HepG2 (cell line): Measurements from ENCODE around the gene ARMC2. TPM values are rescaled to one million over a fixed set of nuclear protein-coding genes. Genes with fewer than 3 reads are reported as not detected.

Experiments
- ATAC-seq: fragments of 200-7000 bp; cut with Tn5 transposase; 3 replicates; pipeline ENCODE4 v1.9.1; 2020; ENCODE audit warnings: mild to moderate bottlenecking, moderate library complexity
- BruUV-seq: library from RNA; stranded (reverse); fragments of 400-500 nt; replicated peaks from 2 replicates; lab custom pipeline; 2021; lab: Mats Ljungman, UMichigan
- CTCF ChIA-PET: fragments of 300-600 bp; formaldehyde crosslinking; extraction: SDS; loops from one replicate; lab custom pipeline; 2021; ENCODE audit warnings: low total read pairs, inconsistent platforms, low intra/inter-chr PET ratio; lab: Yijun Ruan, JAX
- POLR2A ChIA-PET: fragments of 350-600 bp; sonication (Branson Sonifier 250); formaldehyde crosslinking; loops from one replicate; lab custom pipeline; 2020; ENCODE audit warnings: antibody characterized with exemption, inconsistent platforms; lab: Yijun Ruan, JAX
- DNase-seq: peaks from one replicate; pipeline ENCODE4 v3.0.0-alpha.2; 2015; ENCODE audit warnings: low spot score
- FAIRE-seq: peaks from 3 replicates; lab custom pipeline; 2011; peaks lifted over from hg19 to GRCh38; lab: Jason Lieb, UNC
- H2AFZ ChIP-seq: one replicate; pipeline ENCODE4 v1.6.1; 2011; ENCODE audit warnings: low read length, inconsistent platforms
- H3K27ac ChIP-seq: fragments of 300-600 bp; 3 replicates; pipeline ENCODE4 v1.8.0; 2011; ENCODE audit warnings: mixed run types, mild to moderate bottlenecking, mixed read lengths, low read length, inconsistent platforms; ENCODE audit not compliant: insufficient read depth; ENCODE audit errors: extremely low read length
- H3K27me3 ChIP-seq, 2 experiments: fragments of 200-600 bp in 1 of 2; 2 replicates in 1 of 2; 3 replicates in 1 of 2; pipeline versions ENCODE4 v1.6.0 to v1.8.0; 2011; ENCODE audit warnings: low read length in 2 of 2, mild to moderate bottlenecking in 2 of 2, moderate library complexity in 2 of 2, inconsistent platforms in 1 of 2; ENCODE audit not compliant: insufficient read depth in 2 of 2, control insufficient read depth in 1 of 2
- H3K36me3 ChIP-seq, 2 experiments: fragments of 200-600 bp in 1 of 2; replicated peaks in 1 of 2; 2 replicates in 1 of 2; 3 replicates in 1 of 2; pipeline versions ENCODE4 v1.5.1 to v1.8.0; 2011; ENCODE audit warnings: low read length in 2 of 2, inconsistent platforms in 1 of 2; ENCODE audit not compliant: insufficient read depth in 2 of 2, control insufficient read depth in 1 of 2
- H3K4me1 ChIP-seq: 2 replicates; pipeline ENCODE4 v1.5.1; 2012; ENCODE audit warnings: low read length, inconsistent platforms; ENCODE audit not compliant: insufficient read depth
- H3K4me2 ChIP-seq: 2 replicates; pipeline ENCODE4 v1.6.0; 2011; ENCODE audit warnings: low read depth, low read length, inconsistent platforms
- H3K4me3 ChIP-seq, 3 experiments: fragments of 200-600 bp in 1 of 3; sonication (generic), shearing (Covaris generic) in 1 of 3; replicated peaks in 1 of 3; 2 replicates each; pipeline ENCODE4 v1.5.1; 2011 to 2016; ENCODE audit warnings: low read length in 3 of 3, inconsistent platforms in 2 of 3, low read depth in 2 of 3, mild to moderate bottlenecking in 2 of 3, control low read depth in 1 of 3, mixed read lengths in 1 of 3; ENCODE audit not compliant: insufficient read depth in 1 of 3
- H3K79me2 ChIP-seq: one replicate; pipeline ENCODE4 v1.6.1; 2011; ENCODE audit warnings: low read length, inconsistent platforms; ENCODE audit not compliant: insufficient read depth
- H3K9ac ChIP-seq: 2 replicates; pipeline ENCODE4 v1.6.0; 2011; ENCODE audit warnings: mild to moderate bottlenecking, low read depth, low read length, inconsistent platforms; ENCODE audit not compliant: insufficient read depth
- H3K9me3 ChIP-seq: 2 replicates; pipeline ENCODE4 v1.5.1; 2012; ENCODE audit warnings: mild to moderate bottlenecking, low read length
- H4K20me1 ChIP-seq: 2 replicates; pipeline ENCODE4 v1.6.0; 2011; ENCODE audit warnings: inconsistent platforms, mild to moderate bottlenecking, low read length, moderate library complexity; ENCODE audit not compliant: insufficient read depth
- GATAD2A ChIP-seq: IDR thresholded peaks from 2 replicates; pipeline ENCODE4 v1.6.1; 2016
- ZNF251 ChIP-seq: sonication (generic); formaldehyde crosslinking; IDR thresholded peaks from 2 replicates; pipeline ENCODE4 v1.9.0; 2021; ENCODE audit warnings: mild to moderate bottlenecking, missing genetic modification reagents
- ZNF382 ChIP-seq: sonication (generic); formaldehyde crosslinking; IDR thresholded peaks from 2 replicates; pipeline ENCODE4 v1.5.0; 2020; ENCODE audit warnings: missing genetic modification reagents, mild to moderate bottlenecking, borderline replicate concordance
- ZNF503 ChIP-seq: sonication (generic); formaldehyde crosslinking; IDR thresholded peaks from 2 replicates; pipeline ENCODE4 v1.4.0; 2020; ENCODE audit warnings: missing genetic modification reagents
- ZNF598 ChIP-seq: sonication (generic); formaldehyde crosslinking; IDR thresholded peaks from 2 replicates; pipeline ENCODE4 v1.5.1; 2020; ENCODE audit warnings: mild to moderate bottlenecking, missing genetic modification reagents, borderline replicate concordance
- ZNF629 ChIP-seq: sonication (generic); formaldehyde crosslinking; conservative IDR thresholded peaks from 2 replicates; pipeline ENCODE4 v1.5.0; 2020; ENCODE audit warnings: missing genetic modification reagents
- ZNF749 ChIP-seq: sonication (generic); formaldehyde crosslinking; IDR thresholded peaks from 2 replicates; pipeline ENCODE4 v1.8.0; 2022; ENCODE audit warnings: mild to moderate bottlenecking, missing genetic modification reagents, moderate library complexity, borderline replicate concordance
- WGBS: methylation state at CpG from one replicate; pipeline ENCODE4 v1.1.6; 2017; ENCODE audit warnings: low lambda C conversion rate; 5-methylcytosine and 5-hydroxymethylcytosine counted together
- in situ Hi-C: cut with HindIII; loops from 2 replicates; pipeline ENCODE4 v1.10.0; 2017; ENCODE audit warnings: low pct_unique_long_range_greater_than_20kb; ENCODE audit not compliant: extremely low pct_ligation_motif_present
- intact Hi-C: fragments of 100-400 bp; cut with micrococcal nuclease; formaldehyde crosslinking; loops from one replicate; pipeline ENCODE4 v1.10.0; 2022; ENCODE audit not compliant: unreplicated experiment
- polyA plus RNA-seq, 8 experiments: library from polyadenylated mRNA; depleted of rRNA in 3 of 8; stranded (reverse) in 7 of 8; unstranded in 1 of 8; fragments of >200 nt; fragmentation: Illumina TruSeq in 4 of 8; extraction: Trizol in 4 of 8; gene quantifications; 2 replicates each; pipeline versions ENCODE4 v1.2.1 to v1.2.3, GENCODE V29; 2011 to 2016; ENCODE audit warnings: low read depth in 4 of 8, missing spikeins in 1 of 8, mixed read lengths in 1 of 8; ENCODE audit not compliant: insufficient read depth in 1 of 8
- total RNA-seq, 5 experiments: library from RNA; depleted of rRNA; stranded (reverse); fragments of >200 nt; fragmentation: Illumina TruSeq; extraction: Trizol; gene quantifications; 2 replicates each; pipeline ENCODE4 v1.2.3, GENCODE V29; 2016; ENCODE audit warnings: low read depth in 1 of 5
- TF ChIP-seq, protein P1 (sequence below): sonication (generic); formaldehyde crosslinking; IDR thresholded peaks from 2 replicates; pipeline ENCODE4 v1.4.0; 2020; ENCODE audit warnings: missing genetic modification reagents

ARMC2 gene
- total and polyA plus RNA-seq, 2 of the 13 experiments (the other 11 are each of a cell fraction or from before 2014, with no cell fraction given): 1.4 to 3.2 TPM

- CTCF ChIA-PET: no interaction called here
- POLR2A ChIA-PET: interaction anchor here (0.7 to 2.2 kb wide), 3 partner anchors 247 to 291 kb away, joined by 3 to 16 read pairs (median 5); partner anchors contain the start of genes FOXO3 and SESN1
- peak overlapping the region; percentile 87 for H2AFZ ChIP-seq
- TF ChIP-seq ZNF598 (CRISPR knock-in tag) (no peak), ZNF629 (no peak), ZNF749 (CRISPR knock-in tag) (0 out of 2 replicates have a peak, but pooled peaks have one; percentile 23), ZNF503 (CRISPR knock-in tag) (no peak), GATAD2A (0 out of 2 replicates have a peak, but pooled peaks have one; percentile 9), ZNF251 (no peak), ZNF382 (no peak)
- TF ChIP-seq, protein P1, sequence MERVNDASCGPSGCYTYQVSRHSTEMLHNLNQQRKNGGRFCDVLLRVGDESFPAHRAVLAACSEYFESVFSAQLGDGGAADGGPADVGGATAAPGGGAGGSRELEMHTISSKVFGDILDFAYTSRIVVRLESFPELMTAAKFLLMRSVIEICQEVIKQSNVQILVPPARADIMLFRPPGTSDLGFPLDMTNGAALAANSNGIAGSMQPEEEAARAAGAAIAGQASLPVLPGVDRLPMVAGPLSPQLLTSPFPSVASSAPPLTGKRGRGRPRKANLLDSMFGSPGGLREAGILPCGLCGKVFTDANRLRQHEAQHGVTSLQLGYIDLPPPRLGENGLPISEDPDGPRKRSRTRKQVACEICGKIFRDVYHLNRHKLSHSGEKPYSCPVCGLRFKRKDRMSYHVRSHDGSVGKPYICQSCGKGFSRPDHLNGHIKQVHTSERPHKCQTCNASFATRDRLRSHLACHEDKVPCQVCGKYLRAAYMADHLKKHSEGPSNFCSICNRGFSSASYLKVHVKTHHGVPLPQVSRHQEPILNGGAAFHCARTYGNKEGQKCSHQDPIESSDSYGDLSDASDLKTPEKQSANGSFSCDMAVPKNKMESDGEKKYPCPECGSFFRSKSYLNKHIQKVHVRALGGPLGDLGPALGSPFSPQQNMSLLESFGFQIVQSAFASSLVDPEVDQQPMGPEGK (CRISPR knock-in tag): no peak
- WGBS: 2% methylated on average over 11 of the region's 12 CpGs
- in situ Hi-C loops: no loop called here
- H4K20me1 ChIP-seq: no peaks in the 10 kb centered on the region
- peak overlapping the region; percentile 68 for H3K9ac ChIP-seq
- no peaks in the 10 kb centered on the region for H3K9me3 ChIP-seq
- no peaks in the 10 kb centered on the region for H3K36me3 ChIP-seq
- FAIRE-seq: no peak
- DNase-seq: no peak
- H3K4me1 ChIP-seq: peaks cover 34% of the 10 kb centered on the region
- H3K4me2 ChIP-seq: peak overlapping the region; percentile 97
- peaks cover 0 to 4% of the 10 kb centered on the region in 2 experiments; a peak in 3 of 5 replicates for H3K27me3 ChIP-seq
- H3K27ac ChIP-seq: peak overlapping the region; percentile 48
- H3K4me3 ChIP-seq: peak overlapping the region; percentile 63 to 84 (median 66)
- BruUV-seq: no TSS peak
- no peaks in the 10 kb centered on the region for H3K79me2 ChIP-seq
- intact Hi-C loops: no loop called here
- peak; percentile 63 for ATAC-seq
These were observed 495 bp upstream of the ARMC2 start for GRCh38 chr6:108847738-108848115.
